PC-3 (cell line): ENCODE data around the gene TIGD6.

Experiments used
- EZH2phosphoT487 ChIP-seq: fragments of 300-600 bp; sonication (generic); IDR thresholded peaks from 2 replicates; pipeline ENCODE4 v1.6.1; 2018; ENCODE audit warnings: mild to moderate bottlenecking, antibody characterized with exemption, low read length, borderline replicate concordance
- TF ChIP-seq, protein P1 (sequence below): fragments of 300-600 bp; sonication (generic); conservative IDR thresholded peaks from 2 replicates; pipeline ENCODE4 v1.5.1; 2017; ENCODE audit warnings: antibody characterized with exemption, low read depth, mild to moderate bottlenecking, low read length

DNA sequence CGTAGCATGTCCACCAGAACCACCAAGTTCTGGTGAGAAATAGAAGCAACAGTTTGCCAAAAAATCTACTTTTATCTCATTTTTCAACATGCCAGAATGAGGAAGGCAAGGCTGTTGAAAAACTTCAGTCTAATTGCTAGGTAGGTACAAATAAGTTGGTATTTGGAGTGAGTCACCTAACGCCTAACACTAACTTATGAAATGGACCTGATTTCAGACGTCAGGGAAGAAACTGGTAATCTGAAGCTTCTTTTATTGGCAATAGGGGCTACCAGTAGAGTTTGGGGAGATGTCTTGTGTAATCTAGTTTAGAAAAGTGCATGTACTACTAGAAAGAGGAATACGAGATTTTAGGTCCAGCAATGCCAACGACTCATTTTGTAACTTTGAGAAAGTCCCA lies 51.5 kb downstream of the TIGD6 start:
- TF ChIP-seq, protein P1, sequence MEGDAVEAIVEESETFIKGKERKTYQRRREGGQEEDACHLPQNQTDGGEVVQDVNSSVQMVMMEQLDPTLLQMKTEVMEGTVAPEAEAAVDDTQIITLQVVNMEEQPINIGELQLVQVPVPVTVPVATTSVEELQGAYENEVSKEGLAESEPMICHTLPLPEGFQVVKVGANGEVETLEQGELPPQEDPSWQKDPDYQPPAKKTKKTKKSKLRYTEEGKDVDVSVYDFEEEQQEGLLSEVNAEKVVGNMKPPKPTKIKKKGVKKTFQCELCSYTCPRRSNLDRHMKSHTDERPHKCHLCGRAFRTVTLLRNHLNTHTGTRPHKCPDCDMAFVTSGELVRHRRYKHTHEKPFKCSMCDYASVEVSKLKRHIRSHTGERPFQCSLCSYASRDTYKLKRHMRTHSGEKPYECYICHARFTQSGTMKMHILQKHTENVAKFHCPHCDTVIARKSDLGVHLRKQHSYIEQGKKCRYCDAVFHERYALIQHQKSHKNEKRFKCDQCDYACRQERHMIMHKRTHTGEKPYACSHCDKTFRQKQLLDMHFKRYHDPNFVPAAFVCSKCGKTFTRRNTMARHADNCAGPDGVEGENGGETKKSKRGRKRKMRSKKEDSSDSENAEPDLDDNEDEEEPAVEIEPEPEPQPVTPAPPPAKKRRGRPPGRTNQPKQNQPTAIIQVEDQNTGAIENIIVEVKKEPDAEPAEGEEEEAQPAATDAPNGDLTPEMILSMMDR = no peak
- no peak for TF ChIP-seq EZH2phosphoT487
